Activated naive CD4-positive, alpha-beta T cell treated with anti-CD3 and anti-CD28 coated beads, Interleukin-2, amount 10 ng/mL, durations not matched to agents 7 days and 5 days (primary cell): ENCODE data around the gene KCNN3.

Experiments
- CTCF ChIA-PET: fragments of 350-600 bp; sonication (Branson Sonifier 250); formaldehyde crosslinking; loops from one replicate; lab custom pipeline; 2021; ENCODE audit warnings: antibody characterized with exemption; lab: Charles Lee
- DNase-seq: peaks from one replicate; pipeline ENCODE4 v3.0.0-alpha.2; 2020
- H3K27ac Mint-ChIP-seq: one replicate; pipeline ENCODE4 v1.8.0; 2021; ENCODE audit warnings: mild to moderate bottlenecking, moderate library complexity, mixed read lengths
- H3K27me3 Mint-ChIP-seq: one replicate; pipeline ENCODE4 v1.8.0; 2021; ENCODE audit warnings: mild to moderate bottlenecking, mixed read lengths
- H3K36me3 Mint-ChIP-seq: one replicate; pipeline ENCODE4 v1.8.0; 2021; ENCODE audit warnings: mixed read lengths
- H3K4me1 Mint-ChIP-seq: one replicate; pipeline ENCODE4 v1.8.0; 2021; ENCODE audit warnings: mixed read lengths
- H3K4me3 Mint-ChIP-seq: one replicate; pipeline ENCODE4 v1.8.0; 2021; ENCODE audit warnings: mild to moderate bottlenecking, moderate library complexity, mixed read lengths
- H3K9me3 Mint-ChIP-seq: one replicate; pipeline ENCODE4 v1.8.0; 2021; ENCODE audit warnings: mixed read lengths

The KCNN3 gene

DNA sequence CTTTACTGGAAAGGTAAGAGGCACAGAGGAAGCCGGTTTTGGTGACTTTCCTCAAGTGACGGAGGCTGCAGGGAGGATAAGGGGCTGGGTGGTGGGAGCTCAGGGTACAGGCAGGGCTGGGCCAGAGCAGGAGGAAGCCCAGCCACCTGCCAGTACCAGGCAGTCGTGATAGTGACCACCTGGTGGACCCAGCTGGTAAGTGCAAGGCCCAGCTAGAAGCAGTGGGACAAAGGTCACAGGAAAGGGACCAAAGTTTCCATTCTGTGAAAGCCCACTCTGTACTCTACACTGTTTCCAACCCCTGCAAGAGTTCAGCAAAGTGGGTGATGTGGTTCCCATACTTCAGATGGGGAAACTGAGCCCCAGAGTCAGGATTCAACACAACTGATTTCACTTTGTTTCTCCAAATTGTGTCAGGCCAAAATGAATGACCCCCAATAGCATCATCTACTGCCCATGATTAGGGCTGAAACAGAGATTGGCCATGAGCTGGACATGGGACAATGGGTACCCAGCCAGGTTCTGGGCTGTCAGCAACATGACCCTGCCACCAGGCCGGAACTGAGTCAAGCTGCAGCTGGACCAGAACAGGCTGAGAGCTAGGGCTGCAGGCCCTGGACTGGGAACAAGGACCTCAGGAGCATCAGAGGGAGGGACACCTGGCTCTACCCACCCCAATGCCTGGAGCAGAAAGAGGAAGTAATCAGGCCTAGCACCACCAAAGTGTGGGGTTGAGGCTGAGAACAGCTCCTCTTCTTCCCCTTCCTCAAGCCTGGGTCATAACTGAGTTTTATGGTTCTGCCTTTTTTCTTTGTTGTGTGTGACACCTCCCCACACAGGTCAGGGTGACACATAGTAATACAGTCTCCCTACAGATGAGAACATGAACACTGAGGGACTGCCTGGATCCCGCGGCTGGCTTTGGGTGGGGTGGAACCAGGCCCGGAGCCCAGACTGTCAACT, 50.2 kb downstream of the KCNN3 start:
- Mint-ChIP-seq H3K27ac (no peak overlapping the region), H3K27me3 (peaks cover 10% of the 10 kb centered on the region), H3K9me3 (no peaks in the 10 kb centered on the region), H3K36me3 (no peaks in the 10 kb centered on the region), H3K4me3 (no peak overlapping the region), H3K4me1 (no peaks in the 10 kb centered on the region)
- CTCF ChIA-PET, result interaction anchor here (0.6 to 1.7 kb wide), 7 partner anchors 9 to 150 kb away, joined by 3 to 11 read pairs (median 6); no protein-coding TSS in a partner anchor
- DNase-seq, result peak; percentile 47

DNA sequence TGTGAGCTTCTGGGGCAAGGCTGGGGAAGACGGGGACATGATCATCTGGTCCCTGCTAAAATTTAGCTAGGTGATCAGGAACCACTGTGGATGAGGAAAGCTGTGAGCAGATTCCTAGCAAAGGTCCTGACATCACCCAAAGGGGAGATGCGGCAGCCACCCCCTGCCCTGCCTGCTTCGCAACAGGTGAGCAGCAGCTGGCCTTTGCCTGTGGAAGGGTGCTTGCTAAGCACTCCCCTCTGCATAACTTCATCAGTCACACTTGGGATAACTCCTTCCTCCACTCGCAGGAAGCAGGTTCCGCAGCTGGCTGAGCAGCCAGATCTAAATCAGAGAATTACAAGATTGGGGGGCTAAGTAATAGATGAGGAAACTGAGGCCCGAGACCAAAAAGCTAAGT, 51.2 kb downstream of the KCNN3 start:
- H3K4me3 Mint-ChIP-seq, result no peak overlapping the region
- H3K27ac Mint-ChIP-seq, result no peak overlapping the region
- no peaks in the 10 kb centered on the region for H3K36me3 Mint-ChIP-seq
- no peaks in the 10 kb centered on the region for H3K4me1 Mint-ChIP-seq
- peaks cover 14% of the 10 kb centered on the region for H3K27me3 Mint-ChIP-seq
- DNase-seq, result no peak
- H3K9me3 Mint-ChIP-seq, result no peaks in the 10 kb centered on the region
- CTCF ChIA-PET, result interaction anchor here (0.7 to 1.7 kb wide), 7 partner anchors 9 to 149 kb away, joined by 3 to 11 read pairs (median 6); no protein-coding TSS in a partner anchor

DNA sequence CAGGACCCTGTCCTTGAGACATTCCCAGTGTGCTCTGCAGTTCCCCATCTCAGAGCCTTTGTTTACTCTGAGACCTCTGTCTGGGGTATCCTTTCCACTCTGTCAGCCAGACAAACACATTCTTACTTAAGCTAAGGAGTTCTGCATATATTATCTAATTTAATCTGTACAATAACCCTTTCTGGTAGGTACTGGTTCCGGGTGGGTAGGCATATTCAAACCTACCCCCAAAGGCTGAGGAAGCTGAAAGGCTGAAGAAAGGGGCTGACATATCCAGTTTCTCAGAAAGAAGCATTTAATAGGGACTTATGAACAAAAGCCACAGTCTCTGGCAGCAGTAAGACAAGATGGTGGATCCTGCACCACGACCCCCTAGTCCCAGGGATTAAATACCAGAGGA, 53.1 kb downstream of the KCNN3 start:
- H3K4me3 Mint-ChIP-seq, result no peak overlapping the region
- no peak overlapping the region for H3K27ac Mint-ChIP-seq
- DNase-seq, result no peak
- peaks cover 14% of the 10 kb centered on the region for H3K27me3 Mint-ChIP-seq
- H3K4me1 Mint-ChIP-seq, result no peaks in the 10 kb centered on the region
- H3K9me3 Mint-ChIP-seq, result no peaks in the 10 kb centered on the region
- no peaks in the 10 kb centered on the region for H3K36me3 Mint-ChIP-seq
- CTCF ChIA-PET, result no interaction called here

DNA sequence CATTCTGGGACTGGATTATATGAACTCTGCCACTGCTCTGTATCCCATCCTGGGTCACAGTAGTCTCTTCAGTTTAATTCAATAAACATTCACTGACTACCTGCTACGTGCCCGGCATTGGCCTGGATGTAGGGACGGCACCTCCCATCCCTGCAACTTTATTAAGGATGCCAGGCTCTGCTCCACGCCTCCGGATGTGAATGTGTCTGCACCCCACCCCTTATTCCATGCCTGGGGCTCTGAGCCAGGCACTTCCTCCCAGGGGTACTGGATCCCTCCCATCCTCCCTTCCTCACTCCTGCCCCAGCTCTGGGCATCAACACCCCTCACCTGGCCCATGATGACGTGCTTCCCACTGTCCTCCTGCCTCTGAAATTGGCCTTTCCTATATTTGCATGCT, 53.7 kb downstream of the KCNN3 start:
- Mint-ChIP-seq H3K9me3 (no peaks in the 10 kb centered on the region), H3K4me1 (no peaks in the 10 kb centered on the region), H3K27me3 (peaks cover 14% of the 10 kb centered on the region), H3K27ac (no peak overlapping the region), H3K4me3 (no peak overlapping the region), H3K36me3 (no peaks in the 10 kb centered on the region)
- DNase-seq, result no peak
- CTCF ChIA-PET, result no interaction called here

DNA sequence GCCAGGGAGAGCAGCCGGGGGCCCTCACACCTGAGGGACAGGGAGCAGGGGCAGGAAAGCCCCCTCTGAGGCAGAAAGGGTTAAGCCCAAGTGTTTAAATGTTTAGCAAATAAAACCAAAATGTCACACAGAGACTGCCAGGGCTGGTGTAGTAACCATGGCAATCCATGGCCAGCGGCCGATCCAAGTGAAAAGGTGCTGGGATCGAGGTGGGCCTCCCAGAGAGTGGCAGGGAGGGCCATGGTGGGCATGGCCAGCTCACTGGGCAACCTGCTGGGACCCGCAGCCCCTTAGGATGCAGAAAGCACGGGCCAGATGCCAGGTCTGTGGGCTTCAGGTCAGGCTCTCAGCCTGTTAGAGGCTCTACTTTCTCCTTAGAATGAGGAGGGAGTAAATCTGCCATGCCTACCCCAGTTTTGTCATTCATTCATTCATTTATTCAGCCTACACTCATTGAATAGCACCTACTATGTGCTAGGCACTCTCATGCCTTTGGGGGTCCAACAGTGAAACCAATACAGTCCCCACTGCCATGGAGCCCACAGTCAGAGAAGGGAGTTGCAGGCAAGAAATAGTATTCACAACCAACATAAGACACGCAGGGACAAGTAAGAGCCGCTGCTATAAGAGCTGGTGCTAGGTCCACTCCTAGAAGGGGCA, 56.1 kb downstream of the KCNN3 start:
- CTCF ChIA-PET, result no interaction called here
- DNase-seq, result no peak

DNA sequence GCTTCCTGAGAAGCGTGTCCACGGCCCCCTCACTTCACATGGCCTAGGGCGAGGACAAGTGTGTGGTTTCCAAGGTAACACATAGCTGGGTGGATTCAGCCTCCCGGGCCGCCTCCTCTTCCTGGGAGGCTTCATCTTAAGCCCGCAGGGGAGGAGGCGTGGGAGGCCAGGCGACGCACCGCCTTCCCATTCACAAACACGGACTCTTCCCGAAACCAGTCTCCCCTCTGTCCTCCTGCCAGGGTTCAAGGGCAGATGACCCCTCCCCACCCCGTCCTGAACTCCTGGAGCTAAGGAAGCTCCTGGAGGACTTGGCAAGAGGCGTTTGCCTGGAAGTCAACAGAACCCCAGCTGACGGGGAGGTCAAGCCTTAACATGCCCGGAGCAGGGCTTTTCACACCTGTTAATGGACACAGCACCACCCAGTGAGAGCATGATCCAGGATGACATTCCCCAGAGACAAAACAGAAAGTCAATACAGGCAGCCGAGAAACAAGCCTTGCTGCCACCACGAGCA, 56.7 kb downstream of the KCNN3 start:
- H3K36me3 Mint-ChIP-seq, result no peaks in the 10 kb centered on the region
- CTCF ChIA-PET, result no interaction called here
- H3K9me3 Mint-ChIP-seq, result no peaks in the 10 kb centered on the region
- no peak for DNase-seq
- H3K27ac Mint-ChIP-seq, result no peak overlapping the region
- no peak overlapping the region for H3K4me3 Mint-ChIP-seq
- H3K27me3 Mint-ChIP-seq, result peaks cover 34% of the 10 kb centered on the region
- peaks cover 8% of the 10 kb centered on the region for H3K4me1 Mint-ChIP-seq

More for the DNA sequence above, 56.1 kb downstream of the KCNN3 start:
- Mint-ChIP-seq H3K9me3 (no peaks in the 10 kb centered on the region), H3K36me3 (no peaks in the 10 kb centered on the region), H3K4me3 (no peak overlapping the region), H3K27ac (no peak overlapping the region), H3K4me1 (peaks cover 8% of the 10 kb centered on the region), H3K27me3 (peaks cover 27% of the 10 kb centered on the region)

DNA sequence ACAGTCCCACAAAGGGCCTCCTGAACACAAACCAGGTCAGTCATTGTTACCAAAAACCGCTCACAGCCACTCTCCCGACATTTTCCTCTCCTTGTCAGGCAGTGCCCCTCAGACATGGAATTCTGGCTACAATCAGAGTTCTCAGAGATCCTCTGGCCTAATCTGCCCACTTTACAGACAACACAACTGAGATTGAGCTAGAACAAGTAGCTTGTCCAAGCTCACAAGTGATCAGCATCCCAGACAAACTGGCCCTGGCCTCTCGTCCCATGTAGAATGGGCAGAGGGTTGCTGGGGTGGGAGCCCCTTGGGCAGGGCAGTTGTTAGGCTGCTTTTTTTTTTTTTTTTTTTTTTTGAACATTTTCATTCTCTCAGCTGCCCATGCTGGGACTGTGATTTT, 57.2 kb downstream of the KCNN3 start:
- DNase-seq, result no peak

DNA sequence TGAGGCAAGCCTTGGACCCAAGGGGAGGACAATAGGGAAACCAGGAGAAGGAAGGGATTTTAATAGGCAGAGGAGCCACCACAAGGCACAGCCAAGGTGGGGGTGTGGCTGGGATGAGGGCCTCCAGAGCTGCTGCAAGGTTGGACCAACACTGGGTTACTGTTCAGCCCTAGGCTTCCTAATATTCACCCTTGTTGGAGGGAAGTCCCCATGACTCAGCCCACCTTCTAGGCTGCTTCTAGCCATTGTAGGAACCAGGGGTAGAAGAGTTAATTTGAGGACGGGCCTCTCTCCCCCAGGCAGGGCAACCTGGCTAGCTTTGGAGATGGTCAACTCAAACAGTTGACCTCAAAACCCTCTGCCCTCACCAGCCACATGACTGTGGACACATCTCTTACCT, 59.5 kb downstream of the KCNN3 start:
- H3K4me3 Mint-ChIP-seq, result no peak overlapping the region
- H3K27me3 Mint-ChIP-seq, result peaks cover 49% of the 10 kb centered on the region
- H3K36me3 Mint-ChIP-seq, result no peaks in the 10 kb centered on the region
- no peak for DNase-seq
- peaks cover 8% of the 10 kb centered on the region for H3K4me1 Mint-ChIP-seq
- H3K9me3 Mint-ChIP-seq, result no peaks in the 10 kb centered on the region
- CTCF ChIA-PET, result interaction anchor here (2.4 kb wide), 1 partner anchor 9 kb away, joined by 6 read pairs; no protein-coding TSS in a partner anchor
- H3K27ac Mint-ChIP-seq, result no peak overlapping the region

More for the DNA sequence above, 57.2 kb downstream of the KCNN3 start:
- Mint-ChIP-seq H3K9me3 (no peaks in the 10 kb centered on the region), H3K27me3 (peaks cover 38% of the 10 kb centered on the region), H3K4me3 (no peak overlapping the region), H3K36me3 (no peaks in the 10 kb centered on the region), H3K4me1 (peaks cover 8% of the 10 kb centered on the region), H3K27ac (no peak overlapping the region)
- CTCF ChIA-PET, result no interaction called here

DNA sequence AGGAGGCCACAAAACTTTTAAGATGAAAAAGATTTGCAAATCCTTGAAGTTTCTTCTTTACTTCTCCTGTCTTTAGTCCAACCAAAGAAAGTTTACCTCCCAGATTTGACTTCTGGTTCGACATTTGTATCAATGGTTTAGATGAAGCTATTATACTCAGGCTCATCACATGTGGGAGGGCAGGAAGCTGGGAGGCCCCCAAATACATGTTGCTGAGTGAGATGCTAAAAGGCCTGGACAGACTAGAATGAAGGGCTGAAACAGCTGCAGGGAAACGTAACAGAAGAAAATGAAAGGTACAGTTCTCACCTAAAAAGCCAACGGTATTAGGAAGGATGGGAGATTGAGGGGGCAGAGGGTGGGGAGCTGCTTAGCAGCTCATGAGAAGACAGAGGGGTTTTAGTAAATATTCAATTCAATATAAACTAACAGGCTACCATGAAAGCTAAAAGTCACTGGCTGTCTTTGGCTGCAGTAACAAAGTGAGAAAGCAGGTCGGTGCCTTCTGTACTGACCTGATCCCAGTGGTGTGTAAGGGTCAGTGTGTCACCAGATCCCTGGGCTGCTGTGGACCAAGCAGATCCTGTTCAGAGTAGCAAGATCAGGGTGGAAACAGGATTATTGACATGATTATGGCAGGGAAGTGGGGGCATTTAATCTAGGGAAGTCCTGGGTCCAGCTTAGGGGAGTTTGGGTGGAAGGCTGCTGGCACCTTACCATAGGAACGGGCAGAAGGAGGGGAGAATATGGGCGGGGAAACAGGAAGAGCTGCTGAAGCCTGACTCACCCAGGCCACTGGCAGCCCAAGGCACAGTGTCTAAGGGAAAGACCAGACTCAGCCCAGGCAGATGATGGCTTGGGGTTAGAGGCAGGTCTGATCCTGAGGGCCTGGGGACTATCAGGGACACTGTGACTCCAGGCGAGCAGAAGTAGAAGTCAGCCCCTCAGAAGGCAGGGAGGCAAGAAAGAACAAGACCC, 60.4 kb downstream of the KCNN3 start:
- peaks cover 8% of the 10 kb centered on the region for H3K4me1 Mint-ChIP-seq
- no peak overlapping the region for H3K27ac Mint-ChIP-seq

DNA sequence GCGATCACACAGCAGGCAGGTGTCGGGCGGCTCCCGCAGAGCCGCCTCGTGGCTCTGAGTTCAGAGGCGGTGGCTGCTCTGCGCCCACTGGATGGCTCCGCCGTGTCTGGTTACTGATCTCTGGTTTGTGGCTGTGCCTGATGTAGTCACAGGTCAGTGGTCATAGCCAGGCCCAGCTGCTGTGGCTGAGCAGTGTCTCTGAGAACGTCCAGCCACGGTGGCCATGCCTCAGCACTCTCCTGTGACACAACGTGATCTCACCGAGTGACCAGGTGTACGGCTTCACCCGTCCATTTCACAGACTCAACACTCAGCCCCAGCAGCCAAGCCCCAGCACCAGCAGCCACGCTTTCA, 61.2 kb downstream of the KCNN3 start:
- Mint-ChIP-seq H3K27me3 (peaks cover 50% of the 10 kb centered on the region), H3K4me3 (no peak overlapping the region), H3K27ac (no peak overlapping the region), H3K4me1 (peaks cover 8% of the 10 kb centered on the region), H3K36me3 (no peaks in the 10 kb centered on the region), H3K9me3 (no peaks in the 10 kb centered on the region)
- CTCF ChIA-PET, result no interaction called here
- DNase-seq, result no peak

More for the DNA sequence above, 60.4 kb downstream of the KCNN3 start:
- no peaks in the 10 kb centered on the region for H3K36me3 Mint-ChIP-seq
- H3K4me3 Mint-ChIP-seq, result no peak overlapping the region
- CTCF ChIA-PET, result interaction anchor here (2.4 kb wide), 1 partner anchor 10 kb away, joined by 6 read pairs; no protein-coding TSS in a partner anchor
- H3K27me3 Mint-ChIP-seq, result peaks cover 47% of the 10 kb centered on the region
- no peak for DNase-seq
- no peaks in the 10 kb centered on the region for H3K9me3 Mint-ChIP-seq

DNA sequence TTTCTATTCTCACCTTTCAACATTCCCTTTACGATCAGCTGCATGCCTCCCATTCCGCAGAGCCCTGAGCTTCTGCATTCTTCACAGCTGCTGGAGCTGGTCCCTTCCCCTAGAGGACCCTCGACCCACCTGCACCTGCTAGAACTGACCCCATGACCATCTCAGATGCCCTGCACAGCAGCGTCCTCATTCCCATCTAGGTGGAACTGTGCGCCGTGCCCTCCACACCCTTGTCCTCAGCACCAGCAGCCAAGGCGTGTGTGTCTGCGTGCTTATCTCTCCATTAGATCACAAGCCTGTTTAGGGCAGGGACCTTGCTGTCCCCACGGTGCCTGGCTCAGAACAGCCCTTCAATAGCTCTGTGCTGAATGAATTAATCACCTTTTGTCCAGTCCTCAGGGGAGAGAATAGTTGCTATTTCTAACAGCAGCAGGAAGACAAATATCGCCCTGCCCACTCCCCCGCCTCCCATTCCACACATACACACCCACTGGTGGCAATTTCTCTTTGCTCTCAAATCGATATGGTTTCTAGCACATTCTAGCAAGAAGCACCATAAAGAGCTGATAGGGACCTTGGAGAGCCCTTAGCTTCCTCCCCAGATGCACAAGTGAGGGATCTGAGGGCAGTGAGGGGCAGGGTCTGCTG, 61.7 kb downstream of the KCNN3 start:
- CTCF ChIA-PET, result no interaction called here
- no peaks in the 10 kb centered on the region for H3K36me3 Mint-ChIP-seq
- no peak overlapping the region for H3K27ac Mint-ChIP-seq
- peaks cover 55% of the 10 kb centered on the region for H3K27me3 Mint-ChIP-seq
- H3K4me1 Mint-ChIP-seq, result peaks cover 8% of the 10 kb centered on the region
- no peak for DNase-seq
- no peaks in the 10 kb centered on the region for H3K9me3 Mint-ChIP-seq
- H3K4me3 Mint-ChIP-seq, result no peak overlapping the region

DNA sequence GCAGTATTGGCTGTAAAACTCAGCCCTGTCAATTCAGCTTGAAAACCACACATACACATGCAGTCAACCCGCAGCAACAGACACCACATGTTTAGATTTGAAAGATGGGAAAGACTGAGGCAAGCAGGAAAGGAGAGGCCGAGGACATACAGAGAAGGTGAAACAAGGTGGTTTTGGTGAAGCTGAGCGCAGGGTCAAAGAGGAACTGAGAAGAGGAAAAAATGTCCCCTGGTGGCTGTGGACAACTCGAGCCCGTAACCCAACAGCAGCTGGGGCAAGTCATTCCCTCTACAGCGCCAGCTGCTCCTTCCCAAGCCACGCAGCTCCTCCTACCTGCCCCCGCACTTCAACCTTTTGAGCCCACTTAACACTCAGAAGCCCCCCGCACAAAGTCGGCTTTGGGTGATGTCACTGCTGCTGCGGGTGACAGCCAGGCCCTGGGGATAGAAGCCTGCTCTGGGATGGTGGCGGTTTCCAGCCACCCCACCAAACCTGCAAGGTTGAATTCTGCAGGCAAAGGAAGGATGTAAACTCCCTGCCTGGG, 63.0 kb downstream of the KCNN3 start:
- Mint-ChIP-seq H3K27ac (no peak overlapping the region), H3K36me3 (no peaks in the 10 kb centered on the region), H3K9me3 (no peaks in the 10 kb centered on the region), H3K27me3 (peaks cover 64% of the 10 kb centered on the region), H3K4me1 (peaks cover 8% of the 10 kb centered on the region), H3K4me3 (no peak overlapping the region)
- CTCF ChIA-PET, result interaction anchor here (0.8 kb wide), 1 partner anchor 72 kb away, joined by 4 read pairs; no protein-coding TSS in a partner anchor
- no peak for DNase-seq

DNA sequence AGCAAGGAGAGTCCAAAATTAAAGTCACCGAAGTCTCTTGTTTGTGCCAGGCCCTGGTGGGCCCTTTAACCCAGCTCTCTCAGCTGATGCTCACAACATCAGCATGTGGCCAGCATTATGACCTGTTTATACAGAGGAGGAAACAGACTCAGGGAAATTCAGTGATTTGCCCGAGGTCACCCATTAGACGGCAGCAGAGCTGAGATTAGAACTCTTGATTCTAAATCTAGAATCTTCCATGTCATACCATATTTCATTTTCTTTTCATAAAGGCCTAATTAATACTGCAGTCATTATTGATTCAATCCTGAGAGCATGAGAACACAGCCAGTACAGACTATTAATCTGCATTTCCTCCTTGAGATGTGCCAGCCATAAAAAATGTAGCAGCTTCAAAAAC, 63.7 kb downstream of the KCNN3 start:
- Mint-ChIP-seq H3K27me3 (peaks cover 69% of the 10 kb centered on the region), H3K27ac (no peak overlapping the region), H3K9me3 (no peaks in the 10 kb centered on the region), H3K4me1 (peaks cover 8% of the 10 kb centered on the region), H3K4me3 (no peak overlapping the region), H3K36me3 (no peaks in the 10 kb centered on the region)
- DNase-seq, result no peak
- CTCF ChIA-PET, result interaction anchor here (0.6 to 1.0 kb wide), 3 partner anchors 23 to 660 kb away, joined by 3 read pairs; no protein-coding TSS in a partner anchor
